Measurements from ENCODE around the gene NDUFB11. TPM values are rescaled to one million over a fixed set of nuclear protein-coding genes. Genes with fewer than 3 reads are reported as not detected.

NDUFB11 gene
- total and polyA plus RNA-seq, 9 of the 15 experiments (the other 6 are each of a cell fraction or from before 2014, with no cell fraction given), result 20.9 to 269 (median 86.8) TPM

DNA sequence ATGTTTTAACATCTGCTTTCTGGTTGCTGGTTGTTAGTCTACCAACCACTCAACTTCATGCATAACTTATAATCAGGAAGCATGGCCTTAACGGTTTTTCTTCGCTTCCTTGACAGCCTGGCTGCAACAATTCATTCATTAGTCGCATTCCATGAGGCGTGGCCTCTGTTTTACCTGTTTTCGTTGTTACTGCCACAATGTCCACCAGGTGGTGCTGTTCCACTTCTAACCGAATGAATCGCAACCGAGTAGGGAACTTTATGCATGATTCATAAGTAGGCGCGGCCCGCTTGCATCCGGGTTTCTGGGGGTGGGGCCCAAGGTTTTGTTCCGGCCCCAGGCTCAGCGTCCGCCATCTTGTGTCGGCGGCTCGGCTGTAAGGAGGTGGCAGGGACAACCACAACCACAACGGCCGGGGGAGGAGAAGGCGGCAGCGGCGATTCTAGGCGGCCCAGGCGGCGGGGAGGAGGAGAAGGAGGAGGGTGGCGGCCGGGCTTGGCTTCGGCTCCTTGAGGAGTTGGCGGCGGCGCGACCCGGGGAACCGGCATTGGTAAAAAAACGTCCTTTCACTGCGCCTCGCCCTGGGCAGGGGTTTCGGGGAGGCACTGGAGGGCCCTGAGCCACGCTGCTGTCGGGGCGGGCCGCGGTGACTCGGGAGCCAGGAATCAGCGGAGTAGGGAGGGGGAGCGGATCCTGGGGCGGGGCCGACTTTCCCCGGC lies 49.1 kb upstream of the NDUFB11 start, which contains the start of gene UBA1:
Gene UBA1 (plus strand): TSS at position 355 of the 719 bp plus-strand sequence. CDS start 4,974 bp downstream, outside the sequence.
- Histone ChIP-seq H3K4me3 (peak within 1 kb of the TSS; percentile 94), H3K27me3 (ENCODE audit: control insufficient read depth in 2 of 2, insufficient read depth in 2 of 2, low read length in 2 of 2) (no peaks in the 10 kb centered on the region), H4K20me1 (replicated peaks; ENCODE audit: control insufficient read depth, insufficient read depth, low read length) (peaks cover 17% of the 10 kb centered on the region), H3K4me2 (ENCODE audit: insufficient read depth, low read length) (peak within 1 kb of the TSS; percentile 91), H3K9ac (ENCODE audit: insufficient read depth in 1 of 2, low read depth in 2 of 2, low read length in 2 of 2) (peak within 1 kb of the TSS; percentile 93 to 96), H3K27ac (ENCODE audit: extremely low read depth, low read depth, low read length) (peak within 1 kb of the TSS; percentile 94), H2AFZ (ENCODE audit: low read depth, low read length) (peak within 1 kb of the TSS; percentile 95), H3K79me2 (ENCODE audit: control insufficient read depth, insufficient read depth, low read length) (peaks cover 46% of the 10 kb centered on the region), H3K9me3 (replicated peaks; ENCODE audit: control insufficient read depth, insufficient read depth, low read depth, low read length) (no peaks in the 10 kb centered on the region), H3K4me1 (replicated peaks in 1 of 2; ENCODE audit: control insufficient read depth in 2 of 2, insufficient read depth in 2 of 2, low read length in 2 of 2) (peaks cover 6 to 23% of the 10 kb centered on the region in 2 experiments; a peak in 4 of 5 replicates), H3K36me3 (ENCODE audit: control insufficient read depth, insufficient read depth, low read length) (peaks cover 35% of the 10 kb centered on the region; the same call in 2 of the 3 replicates), H3K9me1 (ENCODE audit: control insufficient read depth, insufficient read depth, low read length) (no peaks in the 10 kb centered on the region)
- ATAC-seq, result peak; percentile 92
- intact Hi-C loops (cut with micrococcal nuclease), result loop anchor here (1.0 to 10.0 kb wide), 5 partner anchors 119 to 834 kb away; no protein-coding TSS in a partner anchor
- in situ Hi-C loops (cut with MboI), result loop anchor here (10.0 kb wide), 2 partner anchors 191 to 331 kb away; no protein-coding TSS in a partner anchor
- peak; percentile 99 for FAIRE-seq
- WGBS (ENCODE audit: insufficient coverage, low coverage, missing lambda C conversion rate), result 1% methylated on average over 29 of the region's 50 CpGs
- ChIA-PET CTCF (ENCODE audit: low intra/inter-chr PET ratio) (interaction anchor here (0.7 to 2.0 kb wide), 6 partner anchors 119 to 832 kb away, joined by 3 to 14 read pairs (median 4); no protein-coding TSS in a partner anchor), POLR2A (interaction anchor here (0.8 to 1.6 kb wide), 2 partner anchors 24 to 124 kb away, joined by 3 to 4 read pairs; no protein-coding TSS in a partner anchor)
- peak; percentile 83 to 96 (median 88) for DNase-seq (ENCODE audit: extremely low read depth in 1 of 4, low spot score in 3 of 4)
- no TSS peak for BruUV-seq (replicated peaks)
- TF ChIP-seq SMAD4 (CRISPR knock-in tag; conservative IDR thresholded peaks at IDR 0.05) (0 out of 2 replicates have a peak, but pooled peaks have one; percentile 20), ZNF77 (CRISPR knock-in tag; IDR thresholded peaks at IDR 0.05) (no peak), CHD1 (IDR thresholded peaks at IDR 0.05; ENCODE audit: low read length) (peak; percentile 62), ZKSCAN3 (CRISPR knock-in tag; IDR thresholded peaks at IDR 0.05) (no peak), PYGO2 (tag; IDR thresholded peaks at IDR 0.05) (no peak), GATAD2A (IDR thresholded peaks at IDR 0.05) (no peak), PPARD (CRISPR knock-in tag; IDR thresholded peaks at IDR 0.05) (no peak), MCM3 (IDR thresholded peaks at IDR 0.05) (no peak), ZNF668 (CRISPR knock-in tag; IDR thresholded peaks at IDR 0.05) (no peak), ZNF707 (CRISPR knock-in tag; conservative IDR thresholded peaks at IDR 0.05) (no peak), POLR2H (tag; IDR thresholded peaks at IDR 0.05; ENCODE audit: low read depth) (peak; percentile 83), SMAD2 (IDR thresholded peaks at IDR 0.05; ENCODE audit: low read depth, low read length) (no peak), BMI1 (IDR thresholded peaks at IDR 0.05; ENCODE audit: low read length) (no peak)
- TF ChIP-seq, protein P1, sequence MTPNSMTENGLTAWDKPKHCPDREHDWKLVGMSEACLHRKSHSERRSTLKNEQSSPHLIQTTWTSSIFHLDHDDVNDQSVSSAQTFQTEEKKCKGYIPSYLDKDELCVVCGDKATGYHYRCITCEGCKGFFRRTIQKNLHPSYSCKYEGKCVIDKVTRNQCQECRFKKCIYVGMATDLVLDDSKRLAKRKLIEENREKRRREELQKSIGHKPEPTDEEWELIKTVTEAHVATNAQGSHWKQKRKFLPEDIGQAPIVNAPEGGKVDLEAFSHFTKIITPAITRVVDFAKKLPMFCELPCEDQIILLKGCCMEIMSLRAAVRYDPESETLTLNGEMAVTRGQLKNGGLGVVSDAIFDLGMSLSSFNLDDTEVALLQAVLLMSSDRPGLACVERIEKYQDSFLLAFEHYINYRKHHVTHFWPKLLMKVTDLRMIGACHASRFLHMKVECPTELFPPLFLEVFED (CRISPR knock-in tag; conservative IDR thresholded peaks at IDR 0.05), result no peak
- TF ChIP-seq, protein P2, sequence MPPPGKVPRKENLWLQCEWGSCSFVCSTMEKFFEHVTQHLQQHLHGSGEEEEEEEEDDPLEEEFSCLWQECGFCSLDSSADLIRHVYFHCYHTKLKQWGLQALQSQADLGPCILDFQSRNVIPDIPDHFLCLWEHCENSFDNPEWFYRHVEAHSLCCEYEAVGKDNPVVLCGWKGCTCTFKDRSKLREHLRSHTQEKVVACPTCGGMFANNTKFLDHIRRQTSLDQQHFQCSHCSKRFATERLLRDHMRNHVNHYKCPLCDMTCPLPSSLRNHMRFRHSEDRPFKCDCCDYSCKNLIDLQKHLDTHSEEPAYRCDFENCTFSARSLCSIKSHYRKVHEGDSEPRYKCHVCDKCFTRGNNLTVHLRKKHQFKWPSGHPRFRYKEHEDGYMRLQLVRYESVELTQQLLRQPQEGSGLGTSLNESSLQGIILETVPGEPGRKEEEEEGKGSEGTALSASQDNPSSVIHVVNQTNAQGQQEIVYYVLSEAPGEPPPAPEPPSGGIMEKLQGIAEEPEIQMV (tag; conservative IDR thresholded peaks at IDR 0.05; ENCODE audit: low read depth), result no peak
- TF ChIP-seq, protein P3, sequence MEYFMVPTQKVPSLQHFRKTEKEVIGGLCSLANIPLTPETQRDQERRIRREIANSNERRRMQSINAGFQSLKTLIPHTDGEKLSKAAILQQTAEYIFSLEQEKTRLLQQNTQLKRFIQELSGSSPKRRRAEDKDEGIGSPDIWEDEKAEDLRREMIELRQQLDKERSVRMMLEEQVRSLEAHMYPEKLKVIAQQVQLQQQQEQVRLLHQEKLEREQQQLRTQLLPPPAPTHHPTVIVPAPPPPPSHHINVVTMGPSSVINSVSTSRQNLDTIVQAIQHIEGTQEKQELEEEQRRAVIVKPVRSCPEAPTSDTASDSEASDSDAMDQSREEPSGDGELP (CRISPR knock-in tag; IDR thresholded peaks at IDR 0.05; ENCODE audit: borderline replicate concordance), result peak; percentile 71
- TF ChIP-seq, protein P4, sequence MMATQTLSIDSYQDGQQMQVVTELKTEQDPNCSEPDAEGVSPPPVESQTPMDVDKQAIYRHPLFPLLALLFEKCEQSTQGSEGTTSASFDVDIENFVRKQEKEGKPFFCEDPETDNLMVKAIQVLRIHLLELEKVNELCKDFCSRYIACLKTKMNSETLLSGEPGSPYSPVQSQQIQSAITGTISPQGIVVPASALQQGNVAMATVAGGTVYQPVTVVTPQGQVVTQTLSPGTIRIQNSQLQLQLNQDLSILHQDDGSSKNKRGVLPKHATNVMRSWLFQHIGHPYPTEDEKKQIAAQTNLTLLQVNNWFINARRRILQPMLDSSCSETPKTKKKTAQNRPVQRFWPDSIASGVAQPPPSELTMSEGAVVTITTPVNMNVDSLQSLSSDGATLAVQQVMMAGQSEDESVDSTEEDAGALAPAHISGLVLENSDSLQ (IDR thresholded peaks at IDR 0.05), result peak; percentile 69
